SJSA1 (cell line): ENCODE results near the gene RPS27. TPM values are rescaled to one million over a fixed set of nuclear protein-coding genes. Genes with fewer than 3 reads are reported as not detected.

Experiments
- DNase-seq, 2 experiments: peaks; one replicate each; pipeline ENCODE4 v3.0.0-alpha.2; 2015 to 2020; ENCODE audit warnings: low spot score in 2 of 2, low read depth in 1 of 2
- H3K27ac ChIP-seq: fragments of 250-450 bp; sonication (Bioruptor Pico); 2 replicates; pipeline ENCODE4 v1.5.1; 2020; ENCODE audit warnings: mild to moderate bottlenecking, moderate library complexity
- H3K27me3 ChIP-seq: fragments of 250-450 bp; sonication (Bioruptor Pico); replicated peaks from 2 replicates; pipeline ENCODE4 v1.5.1; 2020; ENCODE audit warnings: mild to moderate bottlenecking, moderate library complexity
- H3K36me3 ChIP-seq: fragments of 250-450 bp; sonication (Bioruptor Pico); 2 replicates; pipeline ENCODE4 v1.5.1; 2020; ENCODE audit warnings: mild to moderate bottlenecking
- H3K4me1 ChIP-seq: fragments of 250-450 bp; sonication (Bioruptor Pico); replicated peaks from 2 replicates; pipeline ENCODE4 v1.6.1; 2021; ENCODE audit warnings: mild to moderate bottlenecking
- H3K4me3 ChIP-seq: fragments of 250-450 bp; sonication (Bioruptor Pico); 2 replicates; pipeline ENCODE4 v1.5.1; 2020; ENCODE audit warnings: mild to moderate bottlenecking
- H3K9me3 ChIP-seq: fragments of 250-450 bp; sonication (Bioruptor Pico); replicated peaks from 2 replicates; pipeline ENCODE4 v1.5.1; 2020; ENCODE audit warnings: mild to moderate bottlenecking
- total RNA-seq: library from RNA; depleted of rRNA; stranded (reverse); fragments of >200 nt; shearing (Covaris generic); gene quantifications from 2 replicates; pipeline ENCODE4 v1.2.3, GENCODE V29; 2014

Gene RPS27
- total RNA-seq, 1 experiment from 2014 or later, result 2,337 TPM

DNA sequence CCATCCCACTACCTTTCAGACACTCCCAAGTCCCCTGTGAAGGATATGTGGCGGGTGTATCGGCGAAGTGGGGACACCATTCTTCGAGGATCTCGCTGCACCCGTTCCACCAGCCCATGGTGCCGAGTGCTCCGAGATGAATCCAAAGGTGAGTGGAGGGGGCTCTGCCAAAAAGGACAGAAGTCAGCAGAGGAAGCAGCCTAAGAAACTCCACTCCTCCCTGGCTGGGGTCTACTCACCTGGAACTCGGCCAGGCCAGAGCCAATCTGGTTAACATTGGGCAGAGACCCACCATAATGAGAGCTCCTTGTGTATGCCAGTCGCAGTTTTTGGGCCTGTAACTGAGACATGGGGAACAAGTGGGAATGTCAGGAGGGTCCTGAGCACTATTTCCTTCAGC is 35.7 kb upstream of the RPS27 start:
- H3K4me3 ChIP-seq, result no peak overlapping the region
- H3K27ac ChIP-seq, result no peak overlapping the region
- H3K36me3 ChIP-seq, result peaks cover 54% of the 10 kb centered on the region
- no peaks in the 10 kb centered on the region for H3K27me3 ChIP-seq
- no peak for DNase-seq
- H3K4me1 ChIP-seq, result peaks cover 11% of the 10 kb centered on the region; the same call in 1 of the 2 replicates
- H3K9me3 ChIP-seq, result no peaks in the 10 kb centered on the region

DNA sequence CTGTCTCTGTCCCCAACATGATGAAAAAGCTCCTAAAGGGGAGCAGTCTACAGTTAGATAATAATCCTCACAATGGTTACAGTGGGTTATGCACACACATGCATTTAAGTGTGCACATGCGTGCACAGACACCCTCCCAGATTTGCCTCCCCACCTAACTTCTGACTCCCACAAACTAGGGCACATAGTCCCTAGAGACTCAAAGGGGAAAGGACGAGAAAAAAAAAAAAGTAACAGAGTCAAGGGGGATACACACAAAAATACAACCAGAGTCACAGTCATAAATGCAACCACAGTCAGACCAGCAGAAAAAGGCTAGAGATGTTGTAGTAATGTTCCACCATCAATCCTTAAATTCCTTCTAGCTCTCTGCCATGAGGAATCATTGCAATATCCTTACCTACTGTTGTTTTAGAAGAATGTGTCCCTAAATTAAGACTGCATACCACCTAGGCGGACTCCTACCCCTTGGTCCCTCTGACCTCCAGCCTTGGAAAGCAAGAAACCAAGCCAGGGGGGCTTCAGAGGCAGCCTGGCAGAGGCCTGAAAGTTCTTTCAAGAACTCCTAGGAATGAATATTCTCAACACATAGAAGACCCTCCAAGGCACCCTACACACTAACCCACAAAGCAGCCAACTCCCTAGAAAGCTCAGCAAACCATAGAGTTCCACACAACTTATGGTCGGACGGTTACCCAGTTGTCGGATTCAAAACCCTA is 33.4 kb upstream of the RPS27 start:
- no peak overlapping the region for H3K27ac ChIP-seq
- H3K4me3 ChIP-seq, result peak overlapping the region; percentile 81
- no peaks in the 10 kb centered on the region for H3K9me3 ChIP-seq
- no peaks in the 10 kb centered on the region for H3K27me3 ChIP-seq
- H3K4me1 ChIP-seq, result peaks cover 15% of the 10 kb centered on the region
- H3K36me3 ChIP-seq, result peaks cover 53% of the 10 kb centered on the region
- no peak for DNase-seq

DNA sequence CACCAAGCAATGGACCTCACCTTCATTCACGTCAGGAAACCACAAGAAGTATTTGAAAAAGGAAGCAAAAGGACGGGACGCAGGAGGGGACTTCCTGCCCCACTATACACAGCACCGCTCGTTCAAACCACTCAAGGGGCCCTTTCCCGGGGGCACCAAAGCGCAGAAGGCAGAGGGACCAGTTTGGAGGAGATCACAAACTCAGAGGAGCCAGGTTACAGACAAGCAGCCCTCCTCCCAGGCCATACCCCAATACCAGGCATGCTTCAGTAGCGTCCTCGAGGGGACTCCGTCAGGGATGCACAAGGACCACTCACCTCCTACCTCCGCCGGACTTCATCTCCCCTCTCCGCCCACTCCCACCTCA is 32.8 kb upstream of the RPS27 start:
- peaks cover 47% of the 10 kb centered on the region for H3K36me3 ChIP-seq
- H3K4me3 ChIP-seq, result peak overlapping the region; percentile 81
- H3K27ac ChIP-seq, result no peak overlapping the region
- no peaks in the 10 kb centered on the region for H3K27me3 ChIP-seq
- no peaks in the 10 kb centered on the region for H3K9me3 ChIP-seq
- peaks cover 20% of the 10 kb centered on the region for H3K4me1 ChIP-seq
- peak in 1 of 2 experiments; percentile 45 for DNase-seq

DNA sequence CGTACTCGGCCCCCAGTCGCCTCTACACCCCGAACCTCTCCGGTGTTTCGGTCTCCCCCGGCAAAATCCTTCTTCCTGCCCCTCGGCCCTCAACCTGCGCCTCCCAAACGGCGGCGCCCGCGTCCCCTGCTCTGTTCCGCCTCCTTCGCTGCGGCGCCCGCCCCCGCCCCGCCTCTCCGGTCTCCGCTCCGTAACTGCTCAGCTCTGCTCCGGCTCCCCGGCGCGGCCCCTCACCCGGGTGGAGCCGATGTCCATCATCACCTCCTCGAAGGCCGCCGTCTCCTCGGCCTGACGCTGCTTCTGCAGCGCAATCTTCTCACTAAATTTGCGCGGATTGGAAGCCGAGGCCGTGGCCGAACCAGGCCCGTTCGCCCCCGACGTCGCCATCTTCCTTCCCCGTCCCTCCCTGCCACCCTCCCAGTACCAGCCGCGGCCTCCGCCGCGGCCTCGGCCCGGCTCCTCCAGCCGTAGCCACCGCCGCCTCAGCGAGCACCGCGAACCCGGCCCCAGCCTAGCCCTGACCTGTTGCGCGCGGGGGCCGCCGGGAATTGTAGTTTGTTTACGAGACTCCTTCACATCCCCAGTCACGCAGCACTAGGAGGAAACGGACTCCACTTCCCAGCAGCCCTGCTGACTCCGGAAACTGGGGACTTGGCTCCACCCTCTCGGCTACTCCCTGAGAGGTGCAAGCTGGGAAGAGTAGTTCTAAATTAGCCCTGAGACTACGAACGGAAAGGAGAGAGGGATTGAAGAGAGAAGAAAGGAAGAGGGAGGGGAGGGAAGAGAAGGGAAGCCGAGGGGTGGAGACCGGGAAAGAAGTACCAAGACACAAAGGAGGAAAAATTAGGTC is 32.2 kb upstream of the RPS27 start, which contains the start of gene CRTC2:
Gene CRTC2, minus strand, starts transcription at position 502 of the 850 bp plus-strand sequence. Its CDS starts 115 bp downstream, at position 387.
- peak within 1 kb of the TSS; percentile 19; the same call in 1 of the 2 replicates for H3K27ac ChIP-seq
- H3K4me3 ChIP-seq, result peak within 1 kb of the TSS; percentile 81
- H3K36me3 ChIP-seq, result peaks cover 43% of the 10 kb centered on the region
- no peaks in the 10 kb centered on the region for H3K9me3 ChIP-seq
- peaks cover 20% of the 10 kb centered on the region for H3K4me1 ChIP-seq
- DNase-seq, result peak; percentile 96 to 99
- no peaks in the 10 kb centered on the region for H3K27me3 ChIP-seq

- Histone ChIP-seq H3K4me3 (peak overlapping the region; percentile 81; the same call in 1 of the 2 replicates), H3K27me3 (no peaks in the 10 kb centered on the region), H3K4me1 (peaks cover 23% of the 10 kb centered on the region), H3K36me3 (peaks cover 37% of the 10 kb centered on the region), H3K27ac (no peak overlapping the region), H3K9me3 (no peaks in the 10 kb centered on the region)
- no peak for DNase-seq
These were observed 31.7 kb upstream of the RPS27 start for GRCh38 chr1:153958961-153959260.

- no peak for DNase-seq
- no peak overlapping the region for H3K27ac ChIP-seq
- H3K36me3 ChIP-seq, result peaks cover 36% of the 10 kb centered on the region
- H3K9me3 ChIP-seq, result no peaks in the 10 kb centered on the region
- no peak overlapping the region for H3K4me3 ChIP-seq
- H3K27me3 ChIP-seq, result no peaks in the 10 kb centered on the region
- peaks cover 29% of the 10 kb centered on the region for H3K4me1 ChIP-seq
These were observed 31.1 kb upstream of the RPS27 start for GRCh38 chr1:153959454-153959853.

GRCh38 chr1:153960206-153960605 is 30.4 kb upstream of the RPS27 start:
- Histone ChIP-seq H3K9me3 (no peaks in the 10 kb centered on the region), H3K4me3 (no peak overlapping the region), H3K4me1 (peaks cover 31% of the 10 kb centered on the region), H3K27me3 (no peaks in the 10 kb centered on the region), H3K36me3 (peaks cover 36% of the 10 kb centered on the region), H3K27ac (no peak overlapping the region)
- DNase-seq, result no peak

GRCh38 chr1:153961421-153961820 is 29.1 kb upstream of the RPS27 start:
- Histone ChIP-seq H3K4me3 (no peak overlapping the region), H3K9me3 (no peaks in the 10 kb centered on the region), H3K36me3 (peaks cover 36% of the 10 kb centered on the region), H3K4me1 (peaks cover 37% of the 10 kb centered on the region), H3K27ac (no peak overlapping the region), H3K27me3 (no peaks in the 10 kb centered on the region)
- DNase-seq, result no peak

DNA sequence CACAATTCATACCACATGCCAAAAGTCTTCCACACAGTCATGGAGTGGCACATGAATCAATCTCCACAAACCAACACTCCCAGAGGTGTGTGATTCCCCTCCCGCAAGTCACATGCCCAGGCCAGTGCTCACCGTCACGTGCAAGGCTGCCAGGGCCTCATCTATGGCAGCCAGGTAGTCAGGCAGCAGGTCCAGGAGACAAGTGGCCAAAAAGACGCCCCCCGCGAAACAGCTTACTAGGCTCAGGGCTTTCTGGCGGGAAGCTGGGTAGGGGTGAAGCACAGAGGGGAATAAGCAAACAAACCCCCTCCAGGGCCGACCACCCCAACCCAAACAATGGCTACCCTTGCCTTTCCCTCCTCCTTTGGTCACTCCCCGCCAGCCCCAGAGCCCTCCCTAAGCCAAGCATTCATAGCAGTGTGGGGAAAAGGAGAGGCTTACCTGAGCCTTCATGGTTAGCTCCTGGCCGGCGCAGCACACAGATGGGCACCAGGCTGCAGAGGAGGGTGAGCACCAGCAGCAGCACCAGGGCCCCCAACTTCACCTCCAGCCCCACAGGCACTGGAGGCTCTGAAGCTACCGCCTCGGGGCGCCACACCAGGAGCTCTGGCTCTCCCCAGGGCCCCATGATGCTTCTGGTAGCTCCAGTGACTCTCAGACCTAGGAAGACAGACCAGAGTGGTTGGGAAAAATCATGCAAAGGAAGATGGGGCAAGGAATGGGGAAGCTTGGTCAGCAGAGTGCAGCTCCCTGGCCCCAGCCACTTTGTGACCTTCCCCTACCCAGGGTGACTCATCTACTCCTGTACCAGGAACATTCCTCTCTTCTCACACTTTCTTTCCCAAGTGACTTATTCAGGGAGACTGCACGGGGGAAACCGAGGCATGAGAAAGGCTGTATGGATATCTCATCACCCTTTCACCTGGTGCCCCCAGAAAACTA is 28.2 kb upstream of the RPS27 start:
- H3K27ac ChIP-seq, result peak overlapping the region; percentile 80
- H3K27me3 ChIP-seq, result no peaks in the 10 kb centered on the region
- H3K9me3 ChIP-seq, result no peaks in the 10 kb centered on the region
- H3K36me3 ChIP-seq, result peaks cover 36% of the 10 kb centered on the region
- DNase-seq, result peak; percentile 64 to 69
- H3K4me1 ChIP-seq, result peaks cover 34% of the 10 kb centered on the region
- peak overlapping the region; percentile 53 for H3K4me3 ChIP-seq

- DNase-seq, result peak; percentile 93 to 99
These were observed 27.3 kb upstream of the RPS27 start, which contains the start of gene SLC39A1 for GRCh38 chr1:153963030-153963849. SLC39A1 (minus strand) TSS chr1:153963537; CDS start chr1:153962715, 822 bp downstream.

DNA sequence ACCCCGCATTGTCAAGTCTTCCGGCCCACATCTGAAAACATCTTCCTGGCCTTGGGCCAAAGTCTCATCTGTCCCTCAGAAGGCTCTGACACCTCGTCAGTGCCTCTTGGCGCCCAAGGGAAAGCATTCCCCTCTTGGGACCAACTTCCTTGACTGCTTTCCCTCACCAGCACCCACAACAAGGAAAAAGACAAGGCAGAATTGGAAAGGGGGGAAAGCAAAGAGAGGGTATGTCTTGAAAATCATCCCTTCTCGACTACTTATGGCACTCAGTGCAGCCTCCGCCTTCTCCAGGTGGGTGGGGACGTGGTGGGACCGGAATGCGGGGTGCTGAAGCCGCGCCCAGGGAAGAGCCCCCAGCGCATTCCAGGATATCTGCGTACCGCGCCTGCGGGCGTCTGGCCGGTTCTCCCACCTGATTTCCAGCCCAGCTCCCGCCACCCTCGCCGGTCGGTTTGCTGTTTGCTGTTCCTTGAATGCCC is 26.7 kb upstream of the RPS27 start:
- peaks cover 30% of the 10 kb centered on the region for H3K36me3 ChIP-seq
- H3K4me1 ChIP-seq, result peaks cover 39% of the 10 kb centered on the region
- H3K27ac ChIP-seq, result peak overlapping the region; percentile 80
- H3K9me3 ChIP-seq, result no peaks in the 10 kb centered on the region
- peak; percentile 71 to 90 for DNase-seq
- peak overlapping the region; percentile 53 for H3K4me3 ChIP-seq
- no peaks in the 10 kb centered on the region for H3K27me3 ChIP-seq

More at GRCh38 chr1:153963030-153963849, 27.3 kb upstream of the RPS27 start, which contains the start of gene SLC39A1:
- Histone ChIP-seq H3K27ac (peak within 1 kb of the TSS; percentile 80), H3K9me3 (no peaks in the 10 kb centered on the region), H3K27me3 (no peaks in the 10 kb centered on the region), H3K36me3 (peaks cover 32% of the 10 kb centered on the region), H3K4me1 (peaks cover 38% of the 10 kb centered on the region), H3K4me3 (peak within 1 kb of the TSS; percentile 53)

GRCh38 chr1:153967107-153967999 is 23.2 kb upstream of the RPS27 start, which contains the start of gene CREB3L4:
CREB3L4 (plus strand) TSS chr1:153967902; CDS start chr1:153968526, 624 bp downstream.
- DNase-seq, result peak; percentile 92 to 96
- H3K27ac ChIP-seq, result peak within 1 kb of the TSS; percentile 82
- H3K9me3 ChIP-seq, result no peaks in the 10 kb centered on the region
- H3K4me3 ChIP-seq, result peak within 1 kb of the TSS; percentile 51
- H3K4me1 ChIP-seq, result peaks cover 31% of the 10 kb centered on the region
- H3K27me3 ChIP-seq, result no peaks in the 10 kb centered on the region
- H3K36me3 ChIP-seq, result no peaks in the 10 kb centered on the region
